SK-N-SH treated with all-trans-retinoic acid at 6 μM for 48 hours (cell line): ENCODE results near the gene SAMD9.

Experiments
- ATAC-seq: fragments of 200-7000 bp; cut with Tn5 transposase; 3 replicates; pipeline ENCODE4 v1.9.1; 2020; ENCODE audit warnings: mild to moderate bottlenecking, moderate library complexity
- ARNTL ChIP-seq: fragments of 450-650 bp; formaldehyde crosslinking; IDR thresholded peaks from 2 replicates; pipeline ENCODE4 v1.5.0; 2020; ENCODE audit warnings: low read depth, mild to moderate bottlenecking, moderate library complexity, borderline replicate concordance
- BACH2 ChIP-seq: fragments of 250-450 bp; sonication (Bioruptor Pico); IDR thresholded peaks from 2 replicates; pipeline ENCODE4 v1.9.0; 2021; ENCODE audit warnings: mild to moderate bottlenecking, borderline replicate concordance
- CSDC2 ChIP-seq: fragments of 250-450 bp; sonication (Bioruptor Pico); IDR thresholded peaks from 2 replicates; pipeline ENCODE4 v1.5.0; 2020; ENCODE audit warnings: mild to moderate bottlenecking, moderate library complexity
- ESRRG ChIP-seq: fragments of 250-450 bp; sonication (Bioruptor Pico); IDR thresholded peaks from 2 replicates; pipeline ENCODE4 v1.6.1; 2021; ENCODE audit warnings: mild to moderate bottlenecking
- GLIS3 ChIP-seq: fragments of 250-450 bp; sonication (Bioruptor Pico); IDR thresholded peaks from 2 replicates; pipeline ENCODE4 v1.5.0; 2020; ENCODE audit warnings: mild to moderate bottlenecking, moderate library complexity
- ISL1 ChIP-seq: fragments of 250-450 bp; sonication (Bioruptor Pico); IDR thresholded peaks from 2 replicates; pipeline ENCODE4 v2.1.2; 2022; ENCODE audit warnings: mild to moderate bottlenecking, moderate library complexity
- OSR1 ChIP-seq: fragments of 250-450 bp; sonication (Bioruptor Pico); IDR thresholded peaks from 2 replicates; pipeline ENCODE4 v1.8.0; 2022; ENCODE audit warnings: moderate library complexity, mild to moderate bottlenecking, inconsistent platforms
- PATZ1 ChIP-seq: fragments of 250-450 bp; sonication (Bioruptor Pico); IDR thresholded peaks from 2 replicates; pipeline ENCODE4 v1.8.0; 2020; ENCODE audit warnings: mild to moderate bottlenecking, moderate library complexity, borderline replicate concordance
- RARB ChIP-seq: fragments of 250-450 bp; sonication (Bioruptor Pico); IDR thresholded peaks from 2 replicates; pipeline ENCODE4 v1.8.0; 2021; ENCODE audit warnings: mild to moderate bottlenecking, moderate library complexity
- SNAI2 ChIP-seq: fragments of 250-450 bp; sonication (Bioruptor Pico); IDR thresholded peaks from 2 replicates; pipeline ENCODE4 v1.5.0; 2020; ENCODE audit warnings: mild to moderate bottlenecking, moderate library complexity
- TCF4 ChIP-seq: fragments of 250-450 bp; sonication (Bioruptor Pico); IDR thresholded peaks from 2 replicates; pipeline ENCODE4 v1.8.0; 2021; ENCODE audit warnings: mild to moderate bottlenecking, moderate library complexity, borderline replicate concordance
- TOX ChIP-seq: fragments of 250-450 bp; sonication (Bioruptor Pico); IDR thresholded peaks from 2 replicates; pipeline ENCODE4 v1.8.0; 2021; ENCODE audit warnings: mild to moderate bottlenecking, moderate library complexity, borderline replicate concordance
- ZC3H10 ChIP-seq: fragments of 250-450 bp; sonication (Bioruptor Pico); IDR thresholded peaks from 2 replicates; pipeline ENCODE4 v1.5.1; 2021; ENCODE audit warnings: mild to moderate bottlenecking, moderate library complexity
- ZFP3 ChIP-seq: fragments of 250-450 bp; sonication (Bioruptor Pico); IDR thresholded peaks from 2 replicates; pipeline ENCODE4 v1.5.0; 2020; ENCODE audit warnings: mild to moderate bottlenecking, moderate library complexity
- ZFP30 ChIP-seq: fragments of 450-650 bp; formaldehyde crosslinking; IDR thresholded peaks from 2 replicates; pipeline ENCODE4 v1.5.0; 2022; ENCODE audit warnings: mild to moderate bottlenecking, moderate library complexity
- ZNF565 ChIP-seq: fragments of 450-650 bp; formaldehyde crosslinking; conservative IDR thresholded peaks from 2 replicates; pipeline ENCODE4 v1.5.0; 2020; ENCODE audit warnings: low read depth, mild to moderate bottlenecking, moderate library complexity
- ZNF70 ChIP-seq: fragments of 450-650 bp; formaldehyde crosslinking; IDR thresholded peaks from 2 replicates; pipeline ENCODE4 v1.5.0; 2020; ENCODE audit warnings: mild to moderate bottlenecking, moderate library complexity
- TF ChIP-seq, protein P1 (sequence below): fragments of 250-450 bp; sonication (Bioruptor Pico); IDR thresholded peaks from 2 replicates; pipeline ENCODE4 v1.5.1; 2020; ENCODE audit warnings: low read depth, mild to moderate bottlenecking, moderate library complexity
- TF ChIP-seq, protein P2 (sequence below): fragments of 250-450 bp; sonication (Bioruptor Pico); IDR thresholded peaks from 2 replicates; pipeline ENCODE4 v1.5.0; 2020; ENCODE audit warnings: mild to moderate bottlenecking, moderate library complexity
- TF ChIP-seq, protein P3 (sequence below): fragments of 250-450 bp; sonication (Bioruptor Pico); IDR thresholded peaks from 2 replicates; pipeline ENCODE4 v1.8.0; 2021; ENCODE audit warnings: low read depth, mild to moderate bottlenecking, moderate library complexity, borderline replicate concordance
- TF ChIP-seq, protein P4 (sequence below): fragments of 250-450 bp; sonication (Bioruptor Pico); IDR thresholded peaks from 2 replicates; pipeline ENCODE4 v1.5.1; 2021; ENCODE audit warnings: mild to moderate bottlenecking, moderate library complexity

The SAMD9 gene

DNA sequence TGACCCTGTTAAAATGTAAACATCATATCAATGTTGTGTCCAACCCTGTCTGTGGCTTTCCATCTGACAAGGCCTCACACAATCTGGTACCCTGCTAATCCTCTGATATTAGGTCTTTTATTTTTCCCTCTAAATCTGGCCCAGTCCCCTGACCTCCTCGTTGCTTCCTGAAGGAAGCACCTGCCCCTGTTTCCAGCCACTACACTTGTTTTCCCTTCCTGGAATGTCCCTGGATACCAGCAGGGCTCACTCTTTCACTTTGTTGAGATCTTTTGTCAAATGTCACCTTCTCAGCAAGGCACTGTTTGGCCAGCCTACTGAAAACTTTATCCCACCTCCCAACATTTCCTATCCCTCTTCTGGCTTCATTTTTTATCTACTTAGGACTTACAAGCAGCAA lies 28.3 kb upstream of the SAMD9 start:
- TF ChIP-seq TCF4 (CRISPR knock-in tag), result no peak
- TF ChIP-seq, protein P1, sequence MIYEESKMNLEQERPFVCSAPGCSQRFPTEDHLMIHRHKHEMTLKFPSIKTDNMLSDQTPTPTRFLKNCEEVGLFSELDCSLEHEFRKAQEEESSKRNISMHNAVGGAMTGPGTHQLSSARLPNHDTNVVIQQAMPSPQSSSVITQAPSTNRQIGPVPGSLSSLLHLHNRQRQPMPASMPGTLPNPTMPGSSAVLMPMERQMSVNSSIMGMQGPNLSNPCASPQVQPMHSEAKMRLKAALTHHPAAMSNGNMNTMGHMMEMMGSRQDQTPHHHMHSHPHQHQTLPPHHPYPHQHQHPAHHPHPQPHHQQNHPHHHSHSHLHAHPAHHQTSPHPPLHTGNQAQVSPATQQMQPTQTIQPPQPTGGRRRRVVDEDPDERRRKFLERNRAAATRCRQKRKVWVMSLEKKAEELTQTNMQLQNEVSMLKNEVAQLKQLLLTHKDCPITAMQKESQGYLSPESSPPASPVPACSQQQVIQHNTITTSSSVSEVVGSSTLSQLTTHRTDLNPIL (CRISPR knock-in tag), result no peak
- ATAC-seq, result no peak

DNA sequence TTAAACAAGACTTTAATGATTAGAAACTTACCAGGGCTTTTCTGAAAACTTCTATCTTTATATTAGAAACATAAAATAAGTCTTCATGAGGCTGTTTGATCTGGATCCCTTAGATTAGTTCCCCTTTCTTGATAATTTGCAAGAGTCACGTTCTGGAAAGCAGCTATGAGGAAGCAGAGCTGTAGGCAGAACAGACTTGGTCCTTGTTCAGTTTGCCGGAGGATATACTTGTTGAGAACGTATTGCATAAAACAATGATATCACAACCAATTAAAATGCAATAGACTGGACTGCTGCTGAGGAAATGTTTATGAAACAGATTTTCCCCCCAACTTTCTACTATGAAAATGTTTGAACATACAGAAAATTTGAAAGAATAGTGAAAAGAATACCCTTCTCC lies 27.6 kb upstream of the SAMD9 start:
- no peak for TF ChIP-seq ZFP3 (CRISPR knock-in tag)
- TF ChIP-seq RARB, result no peak
- TF ChIP-seq ZNF70 (CRISPR knock-in tag), result no peak
- no peak for TF ChIP-seq ESRRG (CRISPR knock-in tag)
- TF ChIP-seq SNAI2 (CRISPR knock-in tag), result no peak
- TF ChIP-seq CSDC2, result no peak
- TF ChIP-seq, protein P2, sequence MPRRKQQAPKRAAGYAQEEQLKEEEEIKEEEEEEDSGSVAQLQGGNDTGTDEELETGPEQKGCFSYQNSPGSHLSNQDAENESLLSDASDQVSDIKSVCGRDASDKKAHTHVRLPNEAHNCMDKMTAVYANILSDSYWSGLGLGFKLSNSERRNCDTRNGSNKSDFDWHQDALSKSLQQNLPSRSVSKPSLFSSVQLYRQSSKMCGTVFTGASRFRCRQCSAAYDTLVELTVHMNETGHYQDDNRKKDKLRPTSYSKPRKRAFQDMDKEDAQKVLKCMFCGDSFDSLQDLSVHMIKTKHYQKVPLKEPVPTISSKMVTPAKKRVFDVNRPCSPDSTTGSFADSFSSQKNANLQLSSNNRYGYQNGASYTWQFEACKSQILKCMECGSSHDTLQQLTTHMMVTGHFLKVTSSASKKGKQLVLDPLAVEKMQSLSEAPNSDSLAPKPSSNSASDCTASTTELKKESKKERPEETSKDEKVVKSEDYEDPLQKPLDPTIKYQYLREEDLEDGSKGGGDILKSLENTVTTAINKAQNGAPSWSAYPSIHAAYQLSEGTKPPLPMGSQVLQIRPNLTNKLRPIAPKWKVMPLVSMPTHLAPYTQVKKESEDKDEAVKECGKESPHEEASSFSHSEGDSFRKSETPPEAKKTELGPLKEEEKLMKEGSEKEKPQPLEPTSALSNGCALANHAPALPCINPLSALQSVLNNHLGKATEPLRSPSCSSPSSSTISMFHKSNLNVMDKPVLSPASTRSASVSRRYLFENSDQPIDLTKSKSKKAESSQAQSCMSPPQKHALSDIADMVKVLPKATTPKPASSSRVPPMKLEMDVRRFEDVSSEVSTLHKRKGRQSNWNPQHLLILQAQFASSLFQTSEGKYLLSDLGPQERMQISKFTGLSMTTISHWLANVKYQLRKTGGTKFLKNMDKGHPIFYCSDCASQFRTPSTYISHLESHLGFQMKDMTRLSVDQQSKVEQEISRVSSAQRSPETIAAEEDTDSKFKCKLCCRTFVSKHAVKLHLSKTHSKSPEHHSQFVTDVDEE (CRISPR knock-in tag), result no peak
- TF ChIP-seq GLIS3 (CRISPR knock-in tag), result no peak
- no peak for TF ChIP-seq ZFP30 (CRISPR knock-in tag)
- no peak for TF ChIP-seq ISL1 (CRISPR knock-in tag)
- TF ChIP-seq TOX (CRISPR knock-in tag), result no peak
- TF ChIP-seq TCF4 (CRISPR knock-in tag), result no peak
- TF ChIP-seq BACH2 (CRISPR knock-in tag), result no peak
- no peak for TF ChIP-seq PATZ1 (CRISPR knock-in tag)
- no peak for TF ChIP-seq ZNF565 (CRISPR knock-in tag)
- no peak for TF ChIP-seq OSR1 (CRISPR knock-in tag)

DNA sequence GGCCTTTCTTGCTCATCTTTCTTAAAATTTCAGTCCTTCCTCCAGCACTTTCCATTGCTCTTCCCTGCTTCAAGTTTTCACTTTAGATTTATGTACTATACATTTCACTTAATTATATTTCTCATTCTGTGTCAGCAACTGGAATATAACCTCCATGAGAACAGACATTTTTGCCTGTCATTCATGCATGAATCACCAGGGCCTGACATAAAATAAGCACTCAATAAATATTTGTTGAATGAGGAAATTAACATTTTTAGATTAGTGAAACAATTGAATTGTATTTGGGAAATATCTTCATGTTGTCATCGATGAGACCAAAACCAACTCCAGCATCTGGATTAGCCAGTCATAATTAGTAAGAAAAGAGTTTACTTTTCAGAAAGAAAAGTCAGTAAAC lies 24.3 kb upstream of the SAMD9 start:
- ATAC-seq, result no peak
- TF ChIP-seq RARB (no peak), OSR1 (CRISPR knock-in tag) (no peak), TOX (CRISPR knock-in tag) (no peak), ZFP3 (CRISPR knock-in tag) (no peak), BACH2 (CRISPR knock-in tag) (no peak), SNAI2 (CRISPR knock-in tag) (no peak), ZC3H10 (CRISPR knock-in tag) (no peak), ISL1 (CRISPR knock-in tag) (no peak), ZNF565 (CRISPR knock-in tag) (no peak), GLIS3 (CRISPR knock-in tag) (no peak), ARNTL (CRISPR knock-in tag) (no peak), CSDC2 (no peak), ZNF70 (CRISPR knock-in tag) (no peak)
- TF ChIP-seq, protein P3, sequence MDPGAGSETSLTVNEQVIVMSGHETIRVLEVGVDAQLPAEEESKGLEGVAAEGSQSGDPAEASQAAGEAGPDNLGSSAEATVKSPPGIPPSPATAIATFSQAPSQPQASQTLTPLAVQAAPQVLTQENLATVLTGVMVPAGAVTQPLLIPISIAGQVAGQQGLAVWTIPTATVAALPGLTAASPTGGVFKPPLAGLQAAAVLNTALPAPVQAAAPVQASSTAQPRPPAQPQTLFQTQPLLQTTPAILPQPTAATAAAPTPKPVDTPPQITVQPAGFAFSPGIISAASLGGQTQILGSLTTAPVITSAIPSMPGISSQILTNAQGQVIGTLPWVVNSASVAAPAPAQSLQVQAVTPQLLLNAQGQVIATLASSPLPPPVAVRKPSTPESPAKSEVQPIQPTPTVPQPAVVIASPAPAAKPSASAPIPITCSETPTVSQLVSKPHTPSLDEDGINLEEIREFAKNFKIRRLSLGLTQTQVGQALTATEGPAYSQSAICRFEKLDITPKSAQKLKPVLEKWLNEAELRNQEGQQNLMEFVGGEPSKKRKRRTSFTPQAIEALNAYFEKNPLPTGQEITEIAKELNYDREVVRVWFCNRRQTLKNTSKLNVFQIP (CRISPR knock-in tag), result no peak
- TF ChIP-seq, protein P2 (CRISPR knock-in tag), result no peak
- TF ChIP-seq, protein P4, sequence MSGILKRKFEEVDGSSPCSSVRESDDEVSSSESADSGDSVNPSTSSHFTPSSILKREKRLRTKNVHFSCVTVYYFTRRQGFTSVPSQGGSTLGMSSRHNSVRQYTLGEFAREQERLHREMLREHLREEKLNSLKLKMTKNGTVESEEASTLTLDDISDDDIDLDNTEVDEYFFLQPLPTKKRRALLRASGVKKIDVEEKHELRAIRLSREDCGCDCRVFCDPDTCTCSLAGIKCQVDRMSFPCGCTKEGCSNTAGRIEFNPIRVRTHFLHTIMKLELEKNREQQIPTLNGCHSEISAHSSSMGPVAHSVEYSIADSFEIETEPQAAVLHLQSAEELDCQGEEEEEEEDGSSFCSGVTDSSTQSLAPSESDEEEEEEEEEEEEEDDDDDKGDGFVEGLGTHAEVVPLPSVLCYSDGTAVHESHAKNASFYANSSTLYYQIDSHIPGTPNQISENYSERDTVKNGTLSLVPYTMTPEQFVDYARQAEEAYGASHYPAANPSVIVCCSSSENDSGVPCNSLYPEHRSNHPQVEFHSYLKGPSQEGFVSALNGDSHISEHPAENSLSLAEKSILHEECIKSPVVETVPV (CRISPR knock-in tag), result no peak

More for the DNA sequence above, 27.6 kb upstream of the SAMD9 start:
- no peak for ATAC-seq
